ENCODE results near the gene CREB5.

Gene CREB5

GRCh38 chr7:28516390-28517172, 104.3 kb downstream of the CREB5 start:
- no peak for ATAC-seq

GRCh38 chr7:28517206-28517605, 104.9 kb downstream of the CREB5 start:
- ATAC-seq (no peak), DNase-seq (no peak)

More at GRCh38 chr7:28516390-28517172, 104.3 kb downstream of the CREB5 start:
- no peak for DNase-seq

- ATAC-seq: no peak
- no peak for DNase-seq
Observed at GRCh38 chr7:28517606-28518005, 105.3 kb downstream of the CREB5 start.

- ATAC-seq: no peak
- no peak for DNase-seq
Observed at GRCh38 chr7:28520074-28521015, 108.0 kb downstream of the CREB5 start.

- ATAC-seq: no peak
Observed at GRCh38 chr7:28524978-28525377, 112.7 kb downstream of the CREB5 start.

GRCh38 chr7:28528899-28529298, 116.6 kb downstream of the CREB5 start:
- ATAC-seq (no peak), DNase-seq (no peak)

More at GRCh38 chr7:28524978-28525377, 112.7 kb downstream of the CREB5 start:
- DNase-seq: no peak

- DNase-seq: no peak
- no peak for ATAC-seq
Observed at GRCh38 chr7:28529755-28530154, 117.4 kb downstream of the CREB5 start.

GRCh38 chr7:28530175-28530802, 118.0 kb downstream of the CREB5 start:
- no peak for ATAC-seq

GRCh38 chr7:28530803-28531175, 118.5 kb downstream of the CREB5 start:
- no peak for ATAC-seq

More at GRCh38 chr7:28530175-28530802, 118.0 kb downstream of the CREB5 start:
- no peak for DNase-seq

GRCh38 chr7:28531291-28531690, 119.0 kb downstream of the CREB5 start:
- DNase-seq (no peak), ATAC-seq (no peak)

More at GRCh38 chr7:28530803-28531175, 118.5 kb downstream of the CREB5 start:
- no peak for DNase-seq

- ATAC-seq (no peak), DNase-seq (no peak)
Observed at GRCh38 chr7:28532181-28532580, 119.9 kb downstream of the CREB5 start.

- ATAC-seq (no peak), DNase-seq (no peak)
Observed at GRCh38 chr7:28533267-28533666, 120.9 kb downstream of the CREB5 start.

GRCh38 chr7:28533731-28534531, 121.6 kb downstream of the CREB5 start:
- DNase-seq: no peak
- no peak for ATAC-seq

GRCh38 chr7:28536259-28536658, 123.9 kb downstream of the CREB5 start:
- no peak for DNase-seq
- ATAC-seq: no peak

- DNase-seq (no peak), ATAC-seq (peak; percentile 59)
Observed at GRCh38 chr7:28539289-28539981, 127.1 kb downstream of the CREB5 start.

- ATAC-seq: no peak
- no peak for DNase-seq
Observed at GRCh38 chr7:28542410-28542809, 130.1 kb downstream of the CREB5 start.

GRCh38 chr7:28544453-28545117, 132.3 kb downstream of the CREB5 start:
- ATAC-seq: no peak
- no peak for DNase-seq

GRCh38 chr7:28546067-28546466, 133.7 kb downstream of the CREB5 start:
- DNase-seq (no peak), ATAC-seq (no peak)

- DNase-seq: no peak
- ATAC-seq: no peak
Observed at GRCh38 chr7:28547115-28547514, 134.8 kb downstream of the CREB5 start.

- DNase-seq: no peak
- ATAC-seq: no peak
Observed at GRCh38 chr7:28548416-28548815, 136.1 kb downstream of the CREB5 start.
